ENCODE measurements around the gene NRTN. TPM values are rescaled to one million over a fixed set of nuclear protein-coding genes. Genes with fewer than 3 reads are reported as not detected.
A peak's percentile ranks its signal among the peaks of the same experiment; 100 is the strongest.

The NRTN gene
- total and polyA plus RNA-seq, 2 of the 13 experiments (the other 11 are each of a cell fraction or from before 2014, with no cell fraction given): 4.1 to 5.3 TPM

GRCh38 chr19:5839065-5840017 is 34.5 kb downstream of the NRTN start, which contains the start of gene FUT6 (continued):
- TF ChIP-seq ZNF543 (CRISPR knock-in tag; IDR thresholded peaks at IDR 0.05) (0 out of 2 replicates have a peak, but pooled peaks have one; percentile 25), ZNF546 (CRISPR knock-in tag; conservative IDR thresholded peaks at IDR 0.05) (peak; percentile 44; the same call in 1 of the 2 replicates), TRIM24 (CRISPR knock-in tag; IDR thresholded peaks at IDR 0.05) (no peak), GATAD1 (CRISPR knock-in tag; IDR thresholded peaks at IDR 0.05) (peak; percentile 13; the same call in 1 of the 2 replicates), ZFP37 (CRISPR knock-in tag; IDR thresholded peaks at IDR 0.05; ENCODE audit: borderline replicate concordance) (peak; percentile 83; the same call in 1 of the 2 replicates), SOX5 (CRISPR knock-in tag; IDR thresholded peaks at IDR 0.05; ENCODE audit: borderline replicate concordance) (peak; percentile 52; the same call in 1 of the 2 replicates), ZBTB44 (CRISPR knock-in tag; IDR thresholded peaks at IDR 0.05) (no peak), GABPA (IDR thresholded peaks at IDR 0.05; ENCODE audit: low read depth, low read length) (no peak), GABPA (CRISPR knock-in tag; IDR thresholded peaks at IDR 0.05; ENCODE audit: low read depth) (peak; percentile 63; the same call in 1 of the 2 replicates), HMG20A (CRISPR knock-in tag; IDR thresholded peaks at IDR 0.05; ENCODE audit: borderline replicate concordance) (peak; percentile 39; the same call in 1 of the 2 replicates), ARHGAP35 (CRISPR knock-in tag; IDR thresholded peaks at IDR 0.05; ENCODE audit: borderline replicate concordance) (0 out of 2 replicates have a peak, but pooled peaks have one; percentile 29), MIER3 (CRISPR knock-in tag; IDR thresholded peaks at IDR 0.05; ENCODE audit: borderline replicate concordance) (peak; percentile 68; the same call in 1 of the 2 replicates), ZNF333 (CRISPR knock-in tag; IDR thresholded peaks at IDR 0.05; ENCODE audit: borderline replicate concordance) (no peak), ZMAT3 (CRISPR knock-in tag; conservative IDR thresholded peaks at IDR 0.05) (0 out of 2 replicates have a peak, but pooled peaks have one; percentile 2), RARA (CRISPR knock-in tag; IDR thresholded peaks at IDR 0.05) (peak; percentile 82), ZBTB7B (CRISPR knock-in tag; IDR thresholded peaks at IDR 0.05) (peak; percentile 87; the same call in 1 of the 2 replicates), CHD4 (IDR thresholded peaks at IDR 0.05; ENCODE audit: borderline replicate concordance, low read length) (peak; percentile 41; the same call in 1 of the 2 replicates)
- TF ChIP-seq, protein P1, sequence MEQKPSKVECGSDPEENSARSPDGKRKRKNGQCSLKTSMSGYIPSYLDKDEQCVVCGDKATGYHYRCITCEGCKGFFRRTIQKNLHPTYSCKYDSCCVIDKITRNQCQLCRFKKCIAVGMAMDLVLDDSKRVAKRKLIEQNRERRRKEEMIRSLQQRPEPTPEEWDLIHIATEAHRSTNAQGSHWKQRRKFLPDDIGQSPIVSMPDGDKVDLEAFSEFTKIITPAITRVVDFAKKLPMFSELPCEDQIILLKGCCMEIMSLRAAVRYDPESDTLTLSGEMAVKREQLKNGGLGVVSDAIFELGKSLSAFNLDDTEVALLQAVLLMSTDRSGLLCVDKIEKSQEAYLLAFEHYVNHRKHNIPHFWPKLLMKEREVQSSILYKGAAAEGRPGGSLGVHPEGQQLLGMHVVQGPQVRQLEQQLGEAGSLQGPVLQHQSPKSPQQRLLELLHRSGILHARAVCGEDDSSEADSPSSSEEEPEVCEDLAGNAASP (CRISPR knock-in tag; IDR thresholded peaks at IDR 0.05; ENCODE audit: borderline replicate concordance): peak; percentile 82; the same call in 1 of the 2 replicates
- TF ChIP-seq, protein P2, sequence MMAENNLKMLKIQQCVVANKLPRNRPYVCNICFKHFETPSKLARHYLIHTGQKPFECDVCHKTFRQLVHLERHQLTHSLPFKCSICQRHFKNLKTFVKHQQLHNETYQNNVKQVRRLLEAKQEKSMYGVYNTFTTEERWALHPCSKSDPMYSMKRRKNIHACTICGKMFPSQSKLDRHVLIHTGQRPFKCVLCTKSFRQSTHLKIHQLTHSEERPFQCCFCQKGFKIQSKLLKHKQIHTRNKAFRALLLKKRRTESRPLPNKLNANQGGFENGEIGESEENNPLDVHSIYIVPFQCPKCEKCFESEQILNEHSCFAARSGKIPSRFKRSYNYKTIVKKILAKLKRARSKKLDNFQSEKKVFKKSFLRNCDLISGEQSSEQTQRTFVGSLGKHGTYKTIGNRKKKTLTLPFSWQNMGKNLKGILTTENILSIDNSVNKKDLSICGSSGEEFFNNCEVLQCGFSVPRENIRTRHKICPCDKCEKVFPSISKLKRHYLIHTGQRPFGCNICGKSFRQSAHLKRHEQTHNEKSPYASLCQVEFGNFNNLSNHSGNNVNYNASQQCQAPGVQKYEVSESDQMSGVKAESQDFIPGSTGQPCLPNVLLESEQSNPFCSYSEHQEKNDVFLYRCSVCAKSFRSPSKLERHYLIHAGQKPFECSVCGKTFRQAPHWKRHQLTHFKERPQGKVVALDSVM (CRISPR knock-in tag; IDR thresholded peaks at IDR 0.05): peak; percentile 46; the same call in 1 of the 2 replicates
- TF ChIP-seq, protein P3, sequence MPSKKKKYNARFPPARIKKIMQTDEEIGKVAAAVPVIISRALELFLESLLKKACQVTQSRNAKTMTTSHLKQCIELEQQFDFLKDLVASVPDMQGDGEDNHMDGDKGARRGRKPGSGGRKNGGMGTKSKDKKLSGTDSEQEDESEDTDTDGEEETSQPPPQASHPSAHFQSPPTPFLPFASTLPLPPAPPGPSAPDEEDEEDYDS (CRISPR knock-in tag; IDR thresholded peaks at IDR 0.05): peak; percentile 72
